ENCODE measurements around the gene RGS10.

GRCh38 chr10:119466655-119467054 lies 75.9 kb downstream of the RGS10 start:
- TF ChIP-seq CTCF (IDR thresholded peaks at IDR 0.05) (no peak), POLR2A (IDR thresholded peaks at IDR 0.05) (no peak), POLR2AphosphoS5 (IDR thresholded peaks at IDR 0.05) (no peak)

Data from breast epithelium (tissue), 3 donors.